ENCODE data around the gene ITGA3.

Gene ITGA3

DNA sequence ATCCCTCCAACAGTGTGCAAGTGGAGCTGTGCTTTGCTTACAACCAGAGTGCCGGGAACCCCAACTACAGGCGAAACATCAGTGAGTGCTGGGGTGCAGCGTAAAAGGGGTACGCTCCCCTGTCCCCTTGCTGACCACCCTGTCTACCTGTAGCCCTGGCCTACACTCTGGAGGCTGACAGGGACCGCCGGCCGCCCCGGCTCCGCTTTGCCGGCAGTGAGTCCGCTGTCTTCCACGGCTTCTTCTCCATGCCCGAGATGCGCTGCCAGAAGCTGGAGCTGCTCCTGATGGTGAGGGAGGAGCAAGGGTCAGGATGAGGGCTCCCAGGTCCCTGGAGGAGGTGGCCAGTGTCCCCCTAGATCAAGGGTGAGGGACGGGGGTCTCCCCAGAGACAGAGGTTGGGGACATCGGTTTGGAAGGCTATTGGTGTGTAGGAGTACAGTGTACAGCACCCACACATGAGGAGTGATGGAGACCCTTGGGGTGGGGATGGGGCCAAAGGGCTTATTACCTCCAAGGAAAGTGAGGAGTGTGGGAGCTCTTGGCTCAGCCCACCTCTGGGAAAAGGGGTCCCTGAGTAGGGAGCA is 19.6 kb downstream of the ITGA3 start:
- DNase-seq, result no peak

DNA sequence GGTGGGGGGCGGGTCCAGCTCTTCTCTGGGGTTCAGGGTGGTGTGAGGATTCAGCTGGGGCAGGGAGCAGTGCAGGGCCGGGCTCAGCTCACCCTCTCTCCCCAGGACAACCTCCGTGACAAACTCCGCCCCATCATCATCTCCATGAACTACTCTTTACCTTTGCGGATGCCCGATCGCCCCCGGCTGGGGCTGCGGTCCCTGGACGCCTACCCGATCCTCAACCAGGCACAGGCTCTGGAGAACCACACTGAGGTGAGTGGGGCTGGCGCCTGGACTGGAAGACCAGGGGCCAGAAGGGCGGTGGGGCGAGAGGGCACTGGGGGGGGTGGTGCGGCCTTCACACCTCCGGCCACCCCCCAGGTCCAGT is 20.3 kb downstream of the ITGA3 start:
- DNase-seq, result no peak

DNA sequence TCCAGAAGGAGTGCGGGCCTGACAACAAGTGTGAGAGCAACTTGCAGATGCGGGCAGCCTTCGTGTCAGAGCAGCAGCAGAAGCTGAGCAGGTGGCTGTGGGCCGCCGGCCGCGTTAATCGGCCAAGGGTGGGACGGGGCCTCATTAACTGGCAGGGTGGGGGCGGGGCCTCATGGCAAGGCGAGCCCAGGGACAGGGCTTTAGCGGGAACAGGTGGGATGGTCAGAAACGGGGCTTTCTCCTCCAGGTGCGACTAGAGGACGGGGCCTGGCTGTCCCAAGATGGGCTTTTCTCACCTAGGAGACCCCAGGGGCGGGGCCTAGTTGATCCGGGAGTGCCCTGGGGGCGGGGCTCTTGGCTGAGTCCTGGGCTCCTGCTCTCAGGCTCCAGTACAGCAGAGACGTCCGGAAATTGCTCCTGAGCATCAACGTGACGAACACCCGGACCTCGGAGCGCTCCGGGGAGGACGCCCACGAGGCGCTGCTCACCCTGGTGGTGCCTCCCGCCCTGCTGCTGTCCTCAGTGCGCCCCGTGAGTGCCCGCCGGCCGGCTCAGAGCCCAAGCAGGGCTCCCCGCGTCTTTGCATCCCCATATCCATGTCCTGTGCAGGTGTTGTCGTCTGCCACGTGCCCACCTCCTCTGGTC is 20.8 kb downstream of the ITGA3 start:
- DNase-seq, result no peak

DNA sequence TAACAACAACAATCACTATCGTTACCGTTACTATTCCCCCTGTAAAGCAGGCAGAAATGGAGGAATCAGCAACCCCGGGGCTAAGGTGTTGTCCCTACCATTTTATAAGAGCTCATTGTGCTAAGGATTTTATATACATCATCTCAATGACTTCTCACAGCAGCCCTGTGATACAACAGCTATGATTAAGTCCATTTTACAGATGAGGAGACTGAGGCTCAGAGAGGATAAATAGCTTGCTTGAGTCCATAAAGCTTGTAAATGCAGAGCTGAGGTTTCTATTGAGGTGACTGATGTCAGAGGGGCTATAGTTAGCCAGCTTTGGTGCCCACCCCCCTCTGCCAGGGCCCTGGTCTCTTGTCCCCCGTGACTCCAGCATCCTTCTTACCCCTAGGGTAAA is 22.5 kb downstream of the ITGA3 start:
- no peak for DNase-seq

DNA sequence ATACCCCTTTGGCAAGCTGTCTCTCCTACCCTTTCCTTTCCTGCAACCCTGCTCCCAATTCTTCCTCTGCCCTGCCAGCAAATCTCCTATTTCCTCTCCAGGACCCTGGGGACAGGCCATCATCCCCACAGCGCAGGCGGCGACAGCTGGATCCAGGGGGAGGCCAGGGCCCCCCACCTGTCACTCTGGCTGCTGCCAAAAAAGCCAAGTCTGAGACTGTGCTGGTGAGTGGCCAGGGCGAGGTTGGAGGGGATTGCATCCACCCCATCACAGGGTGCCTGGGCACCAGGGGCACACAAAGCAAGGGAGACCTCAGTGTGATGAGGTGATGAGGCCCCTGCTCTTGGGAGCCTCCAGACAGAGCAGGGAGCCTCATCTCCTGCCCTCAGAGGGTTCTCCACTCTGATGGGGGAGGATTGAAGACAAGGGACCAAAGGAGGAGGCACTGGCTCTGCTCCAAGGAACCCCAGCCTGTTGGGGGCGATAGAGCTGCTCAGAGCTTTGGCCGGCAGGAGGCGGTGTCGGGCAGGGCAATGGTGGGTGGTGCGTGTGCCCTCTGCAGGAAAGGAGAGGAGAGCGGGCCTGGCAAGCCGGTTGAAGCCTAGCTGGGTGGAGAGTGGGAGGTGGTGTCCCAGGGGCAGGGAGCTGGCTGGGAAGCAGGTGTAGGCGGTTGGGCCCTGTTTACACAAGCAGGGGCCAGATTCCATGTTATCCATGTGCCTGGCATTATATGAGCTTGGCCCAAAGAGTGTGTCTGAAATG is 23.6 kb downstream of the ITGA3 start:
- peak; percentile 53 for DNase-seq

DNA sequence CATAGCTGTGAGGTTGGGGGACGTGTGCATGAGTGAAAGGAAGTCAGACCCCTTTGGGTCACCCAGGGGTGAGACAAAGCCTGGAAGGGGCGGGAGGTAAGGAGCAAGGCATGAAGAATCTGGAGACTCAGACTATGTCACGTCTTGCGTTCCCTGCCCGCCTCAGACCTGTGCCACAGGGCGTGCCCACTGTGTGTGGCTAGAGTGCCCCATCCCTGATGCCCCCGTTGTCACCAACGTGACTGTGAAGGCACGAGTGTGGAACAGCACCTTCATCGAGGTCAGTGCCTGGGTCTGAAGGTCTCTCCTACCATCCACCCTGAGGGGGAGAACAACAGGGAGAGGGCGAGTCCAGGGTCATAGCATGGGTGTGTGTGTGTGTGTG is 24.2 kb downstream of the ITGA3 start:
- DNase-seq, result no peak

DNA sequence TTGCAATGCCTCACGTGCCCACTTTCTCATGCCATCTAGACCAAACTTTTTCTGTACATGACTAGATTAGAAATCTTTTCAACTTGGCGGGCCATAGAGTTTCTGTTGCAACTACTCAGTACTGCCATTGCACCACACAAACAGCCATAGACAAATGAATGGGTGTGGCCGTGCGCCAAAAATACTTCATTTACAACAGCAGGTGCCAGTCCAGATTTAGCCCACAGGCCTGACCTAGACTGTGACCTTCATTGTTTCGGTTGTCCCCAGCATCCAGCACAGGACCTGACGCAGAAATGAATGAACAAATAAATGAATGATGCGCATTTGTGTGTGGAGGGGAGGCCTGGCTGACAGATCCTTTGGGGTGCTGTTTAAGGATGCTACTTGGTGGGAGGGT is 24.9 kb downstream of the ITGA3 start:
- DNase-seq, result no peak

DNA sequence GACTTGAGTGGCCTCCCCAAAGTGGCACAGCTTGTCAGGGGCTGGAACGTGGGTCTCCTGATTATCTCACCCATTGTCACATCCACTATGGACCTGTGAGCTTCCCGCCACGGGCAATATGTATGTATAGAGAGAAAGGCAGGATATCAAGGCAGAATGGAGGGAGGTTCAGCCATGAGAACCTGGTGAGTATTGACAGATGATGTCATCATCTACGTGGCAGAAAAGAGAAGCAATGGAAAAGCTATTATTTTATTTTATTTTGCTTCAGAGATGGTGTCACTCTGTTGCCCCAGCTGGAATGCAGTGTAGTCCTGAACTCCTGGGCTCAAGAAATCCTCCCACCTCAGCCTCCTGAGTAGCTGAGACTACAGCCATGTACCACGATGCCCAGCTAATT is 25.8 kb downstream of the ITGA3 start:
- DNase-seq, result no peak

DNA sequence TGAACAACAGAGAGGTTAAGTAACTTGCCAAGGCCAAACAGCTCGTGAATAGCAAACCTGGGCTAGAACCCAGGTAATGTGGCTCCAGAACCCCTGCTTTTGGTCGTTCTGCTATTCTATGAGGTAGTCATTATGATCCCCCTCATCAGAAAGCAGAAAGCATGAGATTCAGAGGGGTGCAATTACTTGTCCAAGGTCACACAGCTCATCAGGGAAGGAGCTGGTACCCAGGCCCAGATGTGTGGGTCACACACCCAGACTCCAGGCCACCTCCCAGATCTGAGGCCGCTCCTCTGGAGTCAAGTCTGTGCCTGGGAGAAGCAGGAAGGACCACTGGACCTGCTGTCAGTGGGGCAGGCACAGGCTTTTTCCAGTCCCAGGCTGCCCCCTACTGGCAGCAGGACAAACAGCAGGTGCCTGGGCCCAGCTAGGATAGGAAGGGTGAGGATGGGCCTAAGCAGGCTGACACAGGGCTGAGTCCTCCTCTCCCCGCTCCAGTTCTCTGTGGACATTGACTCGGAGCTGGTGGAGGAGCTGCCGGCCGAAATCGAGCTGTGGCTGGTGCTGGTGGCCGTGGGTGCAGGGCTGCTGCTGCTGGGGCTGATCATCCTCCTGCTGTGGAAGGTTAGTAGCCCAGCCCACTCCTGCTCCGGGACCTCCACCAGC is 31.5 kb downstream of the ITGA3 start:
- peak; percentile 69 for DNase-seq

DNA sequence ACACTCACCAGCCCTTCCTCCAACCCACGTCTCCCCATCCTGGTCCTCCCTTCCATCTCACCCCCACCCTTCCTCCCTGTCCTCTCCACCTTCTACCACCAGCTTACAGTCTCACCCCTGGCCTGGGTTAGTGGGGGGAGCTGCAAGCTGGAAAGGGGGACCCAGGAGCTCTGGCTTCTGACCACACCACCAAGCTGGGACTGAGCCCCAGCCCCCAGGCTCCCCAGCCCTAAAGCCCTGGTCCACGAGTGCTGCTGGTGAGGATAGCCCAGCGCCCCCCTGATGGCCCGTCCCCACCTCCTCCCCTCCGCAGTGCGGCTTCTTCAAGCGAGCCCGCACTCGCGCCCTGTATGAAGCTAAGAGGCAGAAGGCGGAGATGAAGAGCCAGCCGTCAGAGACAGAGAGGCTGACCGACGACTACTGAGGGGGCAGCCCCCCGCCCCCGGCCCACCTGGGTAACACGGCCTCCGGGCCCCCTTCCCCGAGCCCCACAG is 32.0 kb downstream of the ITGA3 start:
- DNase-seq, result no peak

DNA sequence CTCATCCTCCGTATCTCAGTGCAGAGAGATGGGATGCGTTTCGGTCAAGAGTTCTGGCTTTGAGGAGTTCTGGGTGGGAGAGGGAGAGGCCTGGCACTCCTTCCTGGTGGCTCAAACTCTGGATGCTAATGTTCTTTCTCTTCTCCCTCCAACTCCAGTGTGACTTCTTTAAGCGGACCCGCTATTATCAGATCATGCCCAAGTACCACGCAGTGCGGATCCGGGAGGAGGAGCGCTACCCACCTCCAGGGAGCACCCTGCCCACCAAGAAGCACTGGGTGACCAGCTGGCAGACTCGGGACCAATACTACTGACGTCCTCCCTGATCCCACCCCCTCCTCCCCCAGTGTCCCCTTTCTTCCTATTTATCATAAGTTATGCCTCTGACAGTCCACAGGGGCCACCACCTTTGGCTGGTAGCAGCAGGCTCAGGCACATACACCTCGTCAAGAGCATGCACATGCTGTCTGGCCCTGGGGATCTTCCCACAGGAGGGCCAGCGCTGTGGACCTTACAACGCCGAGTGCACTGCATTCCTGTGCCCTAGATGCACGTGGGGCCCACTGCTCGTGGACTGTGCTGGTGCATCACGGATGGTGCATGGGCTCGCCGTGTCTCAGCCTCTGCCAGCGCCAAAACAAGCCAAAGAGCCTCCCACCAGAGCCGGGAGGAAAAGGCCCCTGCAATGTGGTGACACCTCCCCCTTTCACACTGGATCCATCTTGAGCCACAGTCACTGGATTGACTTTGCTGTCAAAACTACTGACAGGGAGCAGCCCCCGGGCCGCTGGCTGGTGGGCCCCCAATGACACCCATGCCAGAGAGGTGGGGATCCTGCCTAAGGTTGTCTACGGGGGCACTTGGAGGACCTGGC is 33.3 kb downstream of the ITGA3 start:
- no peak for DNase-seq

DNA sequence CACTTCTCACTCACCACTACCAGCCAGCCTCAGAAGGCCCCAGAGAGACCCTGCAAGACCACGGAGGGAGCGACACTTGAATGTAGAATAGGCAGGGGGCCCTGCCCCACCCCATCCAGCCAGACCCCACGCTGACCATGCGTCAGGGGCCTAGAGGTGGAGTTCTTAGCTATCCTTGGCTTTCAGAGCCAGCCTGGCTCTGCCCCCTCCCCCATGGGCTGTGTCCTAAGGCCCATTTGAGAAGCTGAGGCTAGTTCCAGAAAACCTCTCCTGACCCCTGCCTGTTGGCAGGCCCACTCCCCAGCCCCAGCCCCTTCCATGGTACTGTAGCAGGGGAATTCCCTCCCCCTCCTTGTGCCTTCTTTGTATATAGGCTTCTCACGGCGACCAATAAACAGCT is 34.2 kb downstream of the ITGA3 start:
- no peak for DNase-seq

DNA sequence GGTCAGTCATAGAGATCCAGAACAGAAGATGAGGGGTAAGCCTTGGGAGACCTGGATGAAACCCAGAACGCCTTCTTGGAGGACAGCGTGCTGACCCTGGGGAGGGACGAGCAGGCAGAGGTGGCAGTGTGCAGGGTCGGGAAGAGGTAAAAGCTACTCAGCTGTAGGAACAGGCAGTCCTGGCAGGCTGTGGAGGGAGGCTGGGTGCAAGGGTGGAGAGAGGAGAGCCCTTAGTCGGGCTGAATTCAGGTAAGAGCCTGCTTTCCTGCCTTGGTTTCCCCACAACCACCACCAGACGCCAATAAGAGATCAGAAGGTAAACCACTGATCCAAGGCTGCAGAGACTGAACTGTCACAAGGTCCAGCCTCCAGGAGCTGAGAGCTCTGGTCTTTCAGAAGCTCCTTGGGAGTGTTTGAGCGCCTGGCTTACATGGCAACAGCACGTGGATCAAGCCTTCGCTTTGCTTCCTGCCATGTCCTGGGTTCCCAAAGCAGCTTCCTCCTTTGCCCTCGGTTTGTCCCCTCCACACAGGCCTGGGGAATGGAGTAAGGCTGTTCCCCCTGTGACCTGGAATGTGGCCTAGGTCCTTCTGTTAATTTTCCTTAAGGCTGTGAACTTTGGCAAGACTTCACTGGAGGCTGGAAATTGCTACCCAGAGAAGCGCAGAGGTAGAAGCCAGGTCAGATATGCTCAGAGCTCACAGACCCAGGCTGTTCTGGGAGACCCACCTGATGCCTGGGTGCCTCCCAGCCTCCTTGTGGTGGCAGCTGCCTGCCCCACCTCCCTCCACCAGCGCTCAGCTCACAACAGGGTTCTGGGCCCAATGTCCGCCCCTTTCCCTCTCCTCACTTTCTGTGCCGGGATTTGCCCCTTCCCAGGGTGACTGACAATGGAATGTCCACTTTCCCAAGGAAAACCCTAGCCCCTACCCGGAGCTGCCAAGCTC is 35.3 kb downstream of the ITGA3 start:
- DNase-seq, result no peak

DNA sequence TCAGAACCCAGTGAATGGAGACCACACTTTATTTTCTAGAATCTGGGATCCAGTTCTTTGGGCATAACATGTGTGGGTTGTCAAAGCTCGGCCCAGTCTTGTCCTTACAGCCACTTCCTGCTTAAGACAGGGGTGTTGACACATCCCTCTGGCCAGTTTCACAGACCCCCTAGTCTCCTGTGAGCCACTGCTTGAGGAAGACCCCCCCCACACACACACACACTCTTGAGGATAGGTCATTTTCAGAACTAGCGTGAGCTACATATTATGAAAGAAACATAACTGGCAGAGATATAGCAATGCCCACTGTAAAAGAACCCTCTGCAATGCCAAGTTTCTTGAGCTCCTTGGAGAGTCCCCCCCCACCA is 36.0 kb downstream of the ITGA3 start:
- no peak for DNase-seq

DNA sequence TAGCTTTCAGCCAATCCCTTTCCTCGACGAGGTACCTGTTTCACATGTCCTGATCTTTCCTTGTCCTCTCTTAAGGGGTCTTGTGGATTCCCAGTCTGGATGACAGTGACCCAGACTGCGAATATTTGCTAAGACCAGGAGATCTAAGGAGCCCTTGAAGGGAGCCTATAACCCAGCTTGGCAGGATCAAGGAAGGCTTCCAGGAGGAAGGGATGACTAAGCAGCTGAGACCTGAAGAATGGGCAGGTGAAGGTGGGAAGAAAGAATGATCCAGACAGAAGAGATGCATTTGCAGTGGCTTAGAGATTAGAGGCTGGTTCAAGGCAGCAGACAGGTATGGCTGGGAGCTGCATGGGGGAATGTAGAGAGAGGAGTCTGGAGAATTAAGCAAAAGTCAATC is 37.3 kb downstream of the ITGA3 start:
- DNase-seq, result no peak

DNA sequence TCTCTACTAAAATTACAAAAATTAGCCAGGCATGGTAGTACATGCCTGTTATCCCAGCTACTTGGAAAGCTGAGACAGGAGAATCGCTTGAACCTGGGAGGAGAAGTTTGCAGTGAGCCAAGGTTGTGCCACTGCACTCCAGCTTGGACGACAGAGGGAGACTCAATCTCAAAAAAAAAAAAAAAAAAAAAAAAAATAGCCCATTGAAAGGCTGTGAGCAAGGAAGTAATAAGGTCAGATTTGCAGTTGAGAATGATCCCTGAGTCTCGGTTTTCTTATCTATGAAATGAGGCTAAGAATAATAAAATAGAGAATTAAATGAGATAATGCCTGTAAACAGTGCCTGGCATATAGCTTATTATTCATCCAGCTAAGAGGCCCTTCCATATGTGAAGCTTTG is 37.9 kb downstream of the ITGA3 start:
- no peak for DNase-seq

DNA sequence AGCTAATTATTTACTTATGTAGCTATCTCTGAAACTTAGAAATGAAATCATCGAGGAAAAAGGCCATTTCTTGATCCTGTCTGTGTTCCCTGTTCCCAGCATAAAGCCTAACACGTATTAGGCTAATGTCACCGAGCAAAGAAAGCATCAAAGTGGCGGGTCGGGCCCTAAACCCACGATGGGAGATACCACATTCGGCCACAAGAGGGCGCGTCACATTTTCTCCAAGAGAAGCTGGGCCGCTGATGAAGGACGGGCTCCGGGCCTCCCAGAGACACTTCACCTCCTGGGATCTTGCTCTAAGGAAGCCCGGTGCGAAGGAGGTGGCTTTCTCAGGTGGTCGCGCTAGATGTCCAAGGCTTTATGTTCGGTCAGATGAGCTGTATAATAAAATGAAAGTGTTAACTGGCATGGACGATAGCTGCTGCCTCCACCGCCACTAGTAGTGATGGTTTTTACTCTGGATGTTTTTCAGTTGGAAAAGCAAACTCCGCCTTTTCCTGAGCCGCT is 38.4 kb downstream of the ITGA3 start:
- DNase-seq, result peak; percentile 87

DNA sequence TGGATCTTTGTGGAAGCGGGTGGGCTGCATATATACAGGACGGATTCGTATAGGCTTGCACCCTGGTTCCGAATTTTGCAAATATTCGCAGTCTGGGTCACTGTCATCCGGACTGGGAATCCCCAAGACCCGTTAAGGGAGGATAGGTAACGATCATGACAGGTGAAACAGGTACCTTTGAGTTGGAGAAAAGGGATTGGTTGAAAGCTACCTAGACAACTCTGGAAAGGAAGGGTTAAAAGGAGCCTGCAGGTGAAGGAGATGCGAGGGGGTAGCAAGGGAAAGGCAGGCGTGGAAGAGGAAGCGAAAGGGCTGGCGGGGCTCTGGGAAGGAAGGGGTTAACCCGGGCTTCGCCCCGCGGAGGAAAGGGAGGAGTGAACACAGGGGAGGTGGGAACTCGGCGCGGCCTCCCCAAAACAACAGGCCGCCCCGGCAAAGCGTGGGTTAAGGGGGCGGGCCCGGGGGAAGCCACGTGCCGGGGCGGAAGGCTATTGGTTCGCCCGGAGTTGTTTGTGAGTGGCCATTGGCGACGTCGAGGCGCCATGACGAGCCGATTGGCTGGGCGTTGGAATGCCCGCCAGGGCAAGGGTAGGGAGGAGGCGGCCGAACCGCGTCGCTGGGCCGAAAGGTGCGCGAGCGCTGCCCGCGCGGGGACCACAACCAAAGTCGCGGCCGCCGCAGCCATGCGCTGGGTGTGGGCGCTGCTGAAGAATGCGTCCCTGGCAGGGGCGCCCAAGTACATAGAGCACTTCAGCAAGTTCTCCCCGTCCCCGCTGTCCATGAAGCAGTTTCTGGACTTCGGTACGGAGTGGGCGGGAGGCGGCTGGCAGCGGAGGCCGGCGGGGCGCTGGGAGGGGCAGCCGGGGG is 39.1 kb downstream of the ITGA3 start, which contains the start of gene PDK2:
TSS of gene PDK2 (plus strand) at position 599 of the 867 bp plus-strand sequence. CDS start at position 684, 85 bp downstream.
- peak; percentile 90 for DNase-seq

DNA sequence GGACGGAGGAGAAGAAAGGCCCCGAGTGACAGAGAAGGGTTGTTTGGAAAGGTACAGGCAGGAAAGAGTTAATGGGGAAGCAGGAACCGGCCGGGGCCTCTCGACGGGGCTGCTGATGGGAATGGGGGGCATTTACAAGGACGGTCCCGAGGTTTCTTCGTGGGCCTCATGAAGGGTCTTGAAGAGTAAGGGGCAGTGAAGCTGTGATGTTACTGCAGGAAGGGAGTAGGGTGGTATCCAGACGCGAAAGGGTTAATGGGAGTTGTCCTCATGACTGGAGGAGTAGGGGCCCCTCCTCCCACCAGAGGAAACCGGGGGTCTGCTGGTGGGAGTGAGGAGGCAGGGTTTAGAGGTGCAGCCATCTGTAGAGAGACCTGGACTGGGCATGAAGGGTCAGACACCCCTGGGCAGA is 39.7 kb downstream of the ITGA3 start:
- no peak for DNase-seq

DNA sequence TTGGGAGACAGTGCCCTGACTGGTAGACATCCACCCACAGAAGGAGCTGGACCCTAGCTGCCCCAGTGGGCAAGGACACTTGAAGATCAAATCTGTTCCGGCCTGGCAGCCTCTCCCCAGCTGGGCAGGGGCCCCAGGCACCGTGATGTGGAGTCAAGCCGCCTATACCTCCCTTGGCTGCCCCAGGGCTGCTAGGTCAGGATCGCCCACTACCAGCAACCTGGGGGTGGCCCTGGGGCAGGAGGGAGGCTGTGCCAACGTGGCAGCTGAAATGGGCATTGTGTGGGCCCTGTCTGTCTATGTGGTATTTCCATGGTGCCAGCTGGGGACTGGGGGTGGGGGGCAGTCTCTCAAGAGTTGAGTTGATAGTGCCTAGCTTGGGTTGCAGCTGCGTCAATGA is 40.2 kb downstream of the ITGA3 start:
- DNase-seq, result no peak
